Natural killer cell (primary cell): ENCODE results near the gene PUM1. TPM values are rescaled to one million over a fixed set of nuclear protein-coding genes. Genes with fewer than 3 reads are reported as not detected.

ENCODE experiments used
- ATAC-seq, 3 donors: fragments of 150-1000 bp in 2 of 3; fragments of 200-7000 bp in 1 of 3; cut with Tn5 transposase; 1 replicate in 1 of 3; 2 replicates in 2 of 3; pipeline ENCODE4 v1.10.0; 2021; ENCODE audit warnings: mild to moderate bottlenecking in 2 of 3, moderate library complexity in 2 of 3
- DNase-seq, 2 donors: peaks; one replicate each; pipeline versions ENCODE4 v3.0.0 to v3.0.0-alpha.2; 2013 to 2021; ENCODE audit warnings: mixed read lengths in 1 of 2
- H3K27ac ChIP-seq: one replicate; pipeline ENCODE4 v1.5.1; 2013; ENCODE audit warnings: mild to moderate bottlenecking, low read length
- H3K27me3 ChIP-seq: one replicate; pipeline ENCODE4 v1.6.1; 2013; ENCODE audit warnings: low read length; ENCODE audit not compliant: control insufficient read depth, insufficient read depth
- H3K36me3 ChIP-seq: one replicate; pipeline ENCODE4 v1.6.1; 2013; ENCODE audit warnings: low read length; ENCODE audit not compliant: control insufficient read depth, insufficient read depth
- H3K4me1 ChIP-seq: one replicate; pipeline ENCODE4 v1.6.1; 2013; ENCODE audit warnings: low read length; ENCODE audit not compliant: control insufficient read depth, insufficient read depth
- H3K4me3 ChIP-seq: one replicate; pipeline ENCODE4 v1.5.1; 2013; ENCODE audit warnings: low read length
- H3K9me3 ChIP-seq: one replicate; pipeline ENCODE4 v1.6.1; 2013; ENCODE audit warnings: low read length; ENCODE audit not compliant: control insufficient read depth, insufficient read depth
- H3K27ac Mint-ChIP-seq, 2 donors: one replicate each; pipeline ENCODE4 v1.8.0; 2022; ENCODE audit warnings: mild to moderate bottlenecking in 2 of 2, mixed read lengths in 2 of 2, moderate library complexity in 1 of 2
- H3K27me3 Mint-ChIP-seq, 2 donors: one replicate each; pipeline ENCODE4 v1.8.0; 2022; ENCODE audit warnings: low read depth in 2 of 2, mixed read lengths in 2 of 2
- H3K36me3 Mint-ChIP-seq: one replicate; pipeline ENCODE4 v1.8.0; 2022; ENCODE audit warnings: mixed read lengths
- H3K4me1 Mint-ChIP-seq, 2 donors: one replicate each; pipeline ENCODE4 v1.8.0; 2022; ENCODE audit warnings: mixed read lengths in 2 of 2
- H3K4me3 Mint-ChIP-seq: one replicate; pipeline ENCODE4 v1.8.0; 2022; ENCODE audit warnings: mild to moderate bottlenecking, moderate library complexity, mixed read lengths
- H3K9me3 Mint-ChIP-seq, 2 donors: one replicate each; pipeline ENCODE4 v1.8.0; 2022; ENCODE audit warnings: mixed read lengths in 2 of 2
- WGBS: methylation state at CpG from one replicate; pipeline ENCODE4 v1.1.7; 2013; ENCODE audit warnings: missing lambda C conversion rate; ENCODE audit not compliant: insufficient coverage; 5-methylcytosine and 5-hydroxymethylcytosine counted together
- intact Hi-C: fragments of 100-400 bp; cut with micrococcal nuclease; formaldehyde crosslinking; loops from one replicate; pipeline ENCODE4 v1.14.2; 2022
- total RNA-seq, 4 donors: library from RNA; stranded (reverse); fragments of 120-200 nt in 1 of 4; gene quantifications; one replicate each; pipeline versions ENCODE4 v1.2.3 to v1.2.4, GENCODE V29; 2013 to 2022
- TF ChIP-seq, protein P1 (sequence below): fragments of 200-600 bp; IDR thresholded peaks from one replicate; pipeline ENCODE4 v1.8.0; 2022; ENCODE audit warnings: antibody characterized with exemption

The PUM1 gene
- total RNA-seq, 3 donors from 2014 or later (not counting 1 experiment from before 2014, with no cell fraction given) = 193 to 209 (median 202) TPM

DNA sequence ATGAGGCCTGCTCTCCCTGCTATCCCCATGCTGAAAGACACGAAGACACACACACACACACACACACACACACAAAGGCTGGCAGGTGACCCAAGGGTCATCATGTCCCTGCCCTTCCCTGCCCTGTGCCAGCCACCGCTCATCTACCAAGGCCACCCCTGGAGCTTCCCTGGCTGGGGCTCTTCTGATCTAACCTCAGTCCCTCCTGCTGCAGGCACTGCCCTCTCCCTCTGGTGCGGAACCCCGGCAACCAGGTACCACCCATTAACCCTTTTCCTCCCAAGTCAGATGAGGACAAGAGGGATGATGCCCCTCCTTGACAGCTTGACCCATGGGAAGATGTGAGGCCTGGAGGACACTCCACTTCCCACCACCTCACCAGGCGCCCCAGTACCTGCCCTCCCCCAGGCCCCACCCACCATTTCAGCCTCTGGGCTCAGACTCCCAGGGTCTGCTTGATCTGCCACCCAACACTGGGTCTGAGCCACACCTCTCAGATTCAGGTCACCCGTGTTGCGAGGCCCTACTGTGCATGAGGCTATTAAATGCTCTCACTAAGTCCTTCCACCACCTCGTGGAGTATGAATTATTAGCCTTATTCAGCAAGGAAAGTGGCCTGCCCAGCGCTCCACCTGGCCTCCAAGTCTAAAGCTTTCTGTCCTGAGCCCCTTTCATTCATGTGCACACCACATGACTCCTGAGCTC lies 159.4 kb downstream of the PUM1 start:
- no peaks in the 10 kb centered on the region for H3K9me3 ChIP-seq
- no peaks in the 10 kb centered on the region for H3K9me3 Mint-ChIP-seq
- 66% methylated on average over 9 of the region's 9 CpGs for WGBS
- TF ChIP-seq, protein P1, sequence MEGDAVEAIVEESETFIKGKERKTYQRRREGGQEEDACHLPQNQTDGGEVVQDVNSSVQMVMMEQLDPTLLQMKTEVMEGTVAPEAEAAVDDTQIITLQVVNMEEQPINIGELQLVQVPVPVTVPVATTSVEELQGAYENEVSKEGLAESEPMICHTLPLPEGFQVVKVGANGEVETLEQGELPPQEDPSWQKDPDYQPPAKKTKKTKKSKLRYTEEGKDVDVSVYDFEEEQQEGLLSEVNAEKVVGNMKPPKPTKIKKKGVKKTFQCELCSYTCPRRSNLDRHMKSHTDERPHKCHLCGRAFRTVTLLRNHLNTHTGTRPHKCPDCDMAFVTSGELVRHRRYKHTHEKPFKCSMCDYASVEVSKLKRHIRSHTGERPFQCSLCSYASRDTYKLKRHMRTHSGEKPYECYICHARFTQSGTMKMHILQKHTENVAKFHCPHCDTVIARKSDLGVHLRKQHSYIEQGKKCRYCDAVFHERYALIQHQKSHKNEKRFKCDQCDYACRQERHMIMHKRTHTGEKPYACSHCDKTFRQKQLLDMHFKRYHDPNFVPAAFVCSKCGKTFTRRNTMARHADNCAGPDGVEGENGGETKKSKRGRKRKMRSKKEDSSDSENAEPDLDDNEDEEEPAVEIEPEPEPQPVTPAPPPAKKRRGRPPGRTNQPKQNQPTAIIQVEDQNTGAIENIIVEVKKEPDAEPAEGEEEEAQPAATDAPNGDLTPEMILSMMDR = no peak
- H3K27me3 Mint-ChIP-seq = peaks cover 49 to 50% of the 10 kb centered on the region in 2 donors
- H3K36me3 Mint-ChIP-seq = no peaks in the 10 kb centered on the region
- H3K27ac Mint-ChIP-seq = no peak overlapping the region
- peaks cover 11 to 17% of the 10 kb centered on the region in 2 donors for H3K4me1 Mint-ChIP-seq
- H3K36me3 ChIP-seq = no peaks in the 10 kb centered on the region
- no peak for DNase-seq
- peak overlapping the region; percentile 37 for H3K4me3 Mint-ChIP-seq
- intact Hi-C loops = no loop called here
- H3K27ac ChIP-seq = no peak overlapping the region
- peaks cover 14% of the 10 kb centered on the region for H3K4me1 ChIP-seq
- H3K27me3 ChIP-seq = peaks cover 17% of the 10 kb centered on the region
- no peak for ATAC-seq
- no peak overlapping the region for H3K4me3 ChIP-seq

DNA sequence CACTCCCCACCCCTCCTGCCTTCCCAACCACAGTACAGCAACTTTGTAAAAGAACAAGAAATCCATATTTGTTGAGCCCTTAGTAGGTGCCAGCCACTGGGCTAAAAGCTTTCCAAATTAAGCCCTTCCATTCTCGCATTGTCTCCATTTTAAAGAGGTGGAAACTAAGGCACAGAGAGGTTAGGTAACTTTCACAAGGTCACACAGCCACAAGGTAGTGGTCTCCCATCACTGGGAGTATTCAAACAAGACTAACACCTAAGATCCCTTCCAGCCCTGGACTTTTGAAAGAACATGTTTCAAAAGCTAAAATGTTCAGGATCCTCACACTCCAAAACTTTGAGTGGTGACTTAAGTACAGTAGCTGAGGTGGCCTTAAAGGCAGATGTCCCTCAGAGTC lies 160.1 kb downstream of the PUM1 start:
- peaks cover 17% of the 10 kb centered on the region for H3K27me3 ChIP-seq
- ATAC-seq = no peak
- peaks cover 11 to 17% of the 10 kb centered on the region in 2 donors for H3K4me1 Mint-ChIP-seq
- H3K27me3 Mint-ChIP-seq = peaks cover 45 to 46% of the 10 kb centered on the region in 2 donors
- H3K9me3 Mint-ChIP-seq = no peaks in the 10 kb centered on the region
- H3K9me3 ChIP-seq = no peaks in the 10 kb centered on the region
- no peaks in the 10 kb centered on the region for H3K36me3 ChIP-seq
- TF ChIP-seq, protein P1 = no peak
- no peak overlapping the region for H3K27ac Mint-ChIP-seq
- no peak overlapping the region for H3K27ac ChIP-seq
- no peaks in the 10 kb centered on the region for H3K36me3 Mint-ChIP-seq
- 83% methylated on average over 1 of the region's 1 CpG for WGBS
- H3K4me3 Mint-ChIP-seq = peak overlapping the region; percentile 37
- H3K4me3 ChIP-seq = no peak overlapping the region
- intact Hi-C loops = no loop called here
- no peak for DNase-seq
- H3K4me1 ChIP-seq = peaks cover 14% of the 10 kb centered on the region

DNA sequence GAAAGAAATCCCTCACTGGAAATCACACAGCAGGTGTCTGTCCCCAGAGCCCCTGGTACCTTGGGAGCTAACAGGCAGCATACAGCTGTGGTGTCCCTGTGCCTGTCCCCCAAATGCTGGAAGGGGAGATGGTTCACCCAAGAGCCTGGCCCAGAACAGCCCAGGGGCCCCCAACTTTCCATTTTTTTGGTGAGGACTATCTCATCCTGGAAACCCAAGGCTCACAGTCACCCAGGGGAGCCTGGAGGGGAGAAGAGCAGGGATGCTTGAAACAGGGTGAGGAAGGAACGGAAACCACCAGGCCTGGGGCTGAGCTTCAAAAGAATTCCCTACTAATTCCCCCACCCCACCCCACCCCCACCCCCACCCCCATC lies 160.6 kb downstream of the PUM1 start:
- ATAC-seq (no peak), DNase-seq (no peak)
- H3K4me3 ChIP-seq = no peak overlapping the region
- H3K27ac ChIP-seq = no peak overlapping the region
- peaks cover 14% of the 10 kb centered on the region for H3K4me1 ChIP-seq
- peaks cover 11 to 16% of the 10 kb centered on the region in 2 donors for H3K4me1 Mint-ChIP-seq
- intact Hi-C loops = no loop called here
- WGBS = no CpG with 5 or more reads among the region's 1 CpG
- H3K27me3 ChIP-seq = peaks cover 17% of the 10 kb centered on the region
- H3K9me3 ChIP-seq = no peaks in the 10 kb centered on the region
- no peaks in the 10 kb centered on the region for H3K9me3 Mint-ChIP-seq
- no peaks in the 10 kb centered on the region for H3K36me3 Mint-ChIP-seq
- no peak overlapping the region for H3K27ac Mint-ChIP-seq
- peaks cover 42 to 44% of the 10 kb centered on the region in 2 donors for H3K27me3 Mint-ChIP-seq
- no peak overlapping the region for H3K4me3 Mint-ChIP-seq
- TF ChIP-seq, protein P1 = no peak
- no peaks in the 10 kb centered on the region for H3K36me3 ChIP-seq
